SK-N-MC (cell line): Measurements from ENCODE around the gene SERPINA5.
"Not testable (repeated sequence)": the region's sequence is repeated elsewhere in the genome, so short reads cannot be mapped to it uniquely, and the experiment has no call there.

Experiments used
- DNase-seq: peaks from one replicate; pipeline ENCODE4 v3.0.0-alpha.2; 2011; ENCODE audit warnings: low read depth, low spot score
- H3K27ac ChIP-seq: fragments of 200-600 bp; sonication (generic); 2 replicates; pipeline ENCODE4 v1.5.1; 2016; ENCODE audit warnings: mixed run types
- H3K36me3 ChIP-seq: fragments of 200-600 bp; sonication (generic); 2 replicates; pipeline ENCODE4 v1.6.1; 2017; ENCODE audit warnings: antibody characterized with exemption, low read length, mixed read lengths; ENCODE audit not compliant: insufficient read depth
- H3K4me3 ChIP-seq: fragments of 200-600 bp; sonication (generic); 2 replicates; pipeline ENCODE4 v1.5.1; 2016
- H3K9ac ChIP-seq: fragments of 200-600 bp; sonication (generic); 2 replicates; pipeline ENCODE4 v1.8.0; 2017; ENCODE audit warnings: mixed run types, mixed read lengths; ENCODE audit not compliant: insufficient read length
- H3K9me3 ChIP-seq: fragments of 200-600 bp; sonication (generic); 2 replicates; pipeline ENCODE4 v1.6.1; 2017; ENCODE audit warnings: low read depth, mild to moderate bottlenecking, antibody characterized with exemption, low read length, moderate library complexity, mixed read lengths
- EZH2 ChIP-seq: fragments of 200-600 bp; sonication (generic); IDR thresholded peaks from one replicate; pipeline ENCODE4 v1.6.1; 2017; ENCODE audit warnings: antibody characterized with exemption
- FOXP2 ChIP-seq: optimal IDR thresholded peaks from 2 replicates; pipeline ENCODE3; 2011; ENCODE audit warnings: mild to moderate bottlenecking, moderate library complexity; ENCODE audit not compliant: insufficient read depth; ENCODE audit errors: extremely low read length, control extremely low read depth
- POLR2AphosphoS5 ChIP-seq: IDR thresholded peaks from 2 replicates; pipeline ENCODE4 v1.6.1; 2012; ENCODE audit warnings: mild to moderate bottlenecking, low read depth, low read length, borderline replicate concordance

SERPINA5 gene

GRCh38 chr14:94570002-94570400 lies 11.2 kb upstream of the SERPINA5 start:
- H3K9me3 ChIP-seq = no peaks in the 10 kb centered on the region
- H3K4me3 ChIP-seq = no peak overlapping the region
- H3K27ac ChIP-seq = no peak overlapping the region
- no peak for DNase-seq
- TF ChIP-seq POLR2AphosphoS5 = no peak
- no peak for TF ChIP-seq FOXP2
- TF ChIP-seq EZH2 = no peak
- H3K9ac ChIP-seq = no peak overlapping the region
- H3K36me3 ChIP-seq = no peaks in the 10 kb centered on the region

- no peak for TF ChIP-seq EZH2
- no peak for TF ChIP-seq POLR2AphosphoS5
- no peak for TF ChIP-seq FOXP2
- no peak overlapping the region for H3K4me3 ChIP-seq
These were observed 10.8 kb upstream of the SERPINA5 start for GRCh38 chr14:94570440-94570839.

GRCh38 chr14:94571395-94571794 lies 9.8 kb upstream of the SERPINA5 start:
- Histone ChIP-seq H3K36me3 (no peaks in the 10 kb centered on the region), H3K9ac (no peak overlapping the region), H3K4me3 (no peak overlapping the region), H3K9me3 (no peaks in the 10 kb centered on the region), H3K27ac (no peak overlapping the region)
- DNase-seq = no peak
- no peak for TF ChIP-seq POLR2AphosphoS5

More at GRCh38 chr14:94570440-94570839, 10.8 kb upstream of the SERPINA5 start:
- Histone ChIP-seq H3K9me3 (no peaks in the 10 kb centered on the region), H3K27ac (no peak overlapping the region), H3K9ac (no peak overlapping the region), H3K36me3 (no peaks in the 10 kb centered on the region)
- no peak for DNase-seq

- H3K36me3 ChIP-seq = no peaks in the 10 kb centered on the region
- H3K9ac ChIP-seq = no peak overlapping the region
- H3K9me3 ChIP-seq = no peaks in the 10 kb centered on the region
- no peak overlapping the region for H3K27ac ChIP-seq
- DNase-seq = no peak
- no peak for TF ChIP-seq FOXP2
- no peak for TF ChIP-seq POLR2AphosphoS5
- no peak for TF ChIP-seq EZH2
- H3K4me3 ChIP-seq = no peak overlapping the region
These were observed 9.3 kb upstream of the SERPINA5 start for GRCh38 chr14:94571950-94572349.

GRCh38 chr14:94572637-94573303 lies 8.5 kb upstream of the SERPINA5 start:
- Histone ChIP-seq H3K9me3 (no peaks in the 10 kb centered on the region), H3K9ac (no peak overlapping the region), H3K27ac (no peak overlapping the region), H3K4me3 (no peak overlapping the region), H3K36me3 (no peaks in the 10 kb centered on the region)
- no peak for TF ChIP-seq POLR2AphosphoS5
- TF ChIP-seq EZH2 = no peak
- TF ChIP-seq FOXP2 = no peak
- no peak for DNase-seq

GRCh38 chr14:94573475-94574277 lies 7.5 kb upstream of the SERPINA5 start:
- Histone ChIP-seq H3K27ac (no peak overlapping the region), H3K9ac (no peak overlapping the region), H3K9me3 (no peaks in the 10 kb centered on the region), H3K4me3 (no peak overlapping the region), H3K36me3 (no peaks in the 10 kb centered on the region)
- no peak for TF ChIP-seq FOXP2
- no peak for TF ChIP-seq POLR2AphosphoS5
- no peak for TF ChIP-seq EZH2
- no peak for DNase-seq

- DNase-seq = no peak
- Histone ChIP-seq H3K9me3 (no peaks in the 10 kb centered on the region), H3K36me3 (no peaks in the 10 kb centered on the region), H3K27ac (no peak overlapping the region), H3K9ac (no peak overlapping the region), H3K4me3 (no peak overlapping the region)
- TF ChIP-seq POLR2AphosphoS5 = no peak
- TF ChIP-seq FOXP2 = no peak
- no peak for TF ChIP-seq EZH2
These were observed 6.9 kb upstream of the SERPINA5 start for GRCh38 chr14:94574336-94574735.

- no peak for DNase-seq
- no peak overlapping the region for H3K27ac ChIP-seq
- H3K9me3 ChIP-seq = no peaks in the 10 kb centered on the region
- H3K9ac ChIP-seq = no peak overlapping the region
- H3K36me3 ChIP-seq = no peaks in the 10 kb centered on the region
- no peak for TF ChIP-seq FOXP2
- no peak for TF ChIP-seq EZH2
- TF ChIP-seq POLR2AphosphoS5 = no peak
- H3K4me3 ChIP-seq = no peak overlapping the region
These were observed 5.3 kb upstream of the SERPINA5 start for GRCh38 chr14:94575730-94576585.

GRCh38 chr14:94577472-94577871 lies 3.8 kb upstream of the SERPINA5 start:
- DNase-seq, H3K36me3 ChIP-seq, H3K9me3 ChIP-seq, H3K4me3 ChIP-seq, H3K9ac ChIP-seq, H3K27ac ChIP-seq: not testable (repeated sequence)
